Large intestine (tissue), 3 donors: Measurements from ENCODE around the gene MCCC2. TPM values are rescaled to one million over a fixed set of nuclear protein-coding genes. Genes with fewer than 3 reads are reported as not detected.

Source experiments
- DNase-seq, 2 donors: peaks; one replicate each; pipeline versions ENCODE4 v3.0.0 to v3.0.0-alpha.2; 2013
- H3K27ac ChIP-seq: one replicate; pipeline ENCODE4 v1.5.1; 2013; ENCODE audit warnings: low read length
- H3K27me3 ChIP-seq: 2 replicates; pipeline ENCODE4 v1.6.1; 2013; ENCODE audit warnings: low read length; ENCODE audit not compliant: control insufficient read depth, insufficient read depth
- H3K36me3 ChIP-seq: 2 replicates; pipeline ENCODE4 v1.6.1; 2013; ENCODE audit warnings: low read length; ENCODE audit not compliant: control insufficient read depth, insufficient read depth
- H3K4me1 ChIP-seq: one replicate; pipeline ENCODE4 v1.6.1; 2013; ENCODE audit warnings: low read length; ENCODE audit not compliant: control insufficient read depth, insufficient read depth
- H3K4me3 ChIP-seq: one replicate; pipeline ENCODE4 v1.5.1; 2013; ENCODE audit warnings: low read length
- H3K9me3 ChIP-seq: one replicate; pipeline ENCODE4 v1.6.1; 2013; ENCODE audit warnings: mild to moderate bottlenecking, low read depth, low read length, moderate library complexity; ENCODE audit not compliant: control insufficient read depth
- WGBS: methylation state at CpG from one replicate; pipeline ENCODE4 v1.1.5; 2013; ENCODE audit warnings: low lambda C conversion rate; ENCODE audit not compliant: insufficient coverage; 5-methylcytosine and 5-hydroxymethylcytosine counted together
- polyA plus RNA-seq: library from polyadenylated mRNA; unstranded; fragments of 120-200 nt; gene quantifications from one replicate; pipeline ENCODE4 v1.2.1, GENCODE V29; 2013

MCCC2 gene
- polyA plus RNA-seq, 1 donor = 43.0 TPM

DNA sequence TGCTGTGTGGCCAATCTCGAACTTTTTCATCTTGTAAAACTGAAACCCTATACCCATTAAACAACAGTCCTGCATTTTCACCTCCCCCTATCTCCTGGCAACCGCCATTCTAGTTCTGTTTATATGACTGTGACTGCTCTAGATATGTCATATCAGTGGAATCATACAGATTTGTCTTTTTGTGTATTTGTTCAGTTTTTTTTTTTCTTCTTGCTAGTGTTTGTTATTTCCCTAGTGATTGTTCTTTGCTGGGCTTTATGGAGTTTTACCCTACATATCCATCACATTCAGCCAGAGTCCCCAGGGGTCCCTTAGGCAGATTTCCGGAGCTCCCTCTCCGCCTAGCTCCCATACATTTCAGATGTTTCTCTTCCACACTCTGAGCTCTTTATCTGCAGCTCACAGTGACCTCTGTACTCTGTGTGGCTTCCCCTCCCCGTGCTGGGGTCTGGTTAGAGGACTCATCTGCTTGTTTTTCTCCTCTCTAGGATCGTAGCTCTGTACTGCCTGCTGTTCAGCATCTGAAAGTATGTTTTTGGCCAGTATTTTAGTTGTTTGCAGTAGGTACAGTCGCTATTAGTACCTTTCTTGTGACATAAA lies 106.8 kb downstream of the MCCC2 start:
- WGBS = 0% methylated on average over 1 of the region's 7 CpGs

DNA sequence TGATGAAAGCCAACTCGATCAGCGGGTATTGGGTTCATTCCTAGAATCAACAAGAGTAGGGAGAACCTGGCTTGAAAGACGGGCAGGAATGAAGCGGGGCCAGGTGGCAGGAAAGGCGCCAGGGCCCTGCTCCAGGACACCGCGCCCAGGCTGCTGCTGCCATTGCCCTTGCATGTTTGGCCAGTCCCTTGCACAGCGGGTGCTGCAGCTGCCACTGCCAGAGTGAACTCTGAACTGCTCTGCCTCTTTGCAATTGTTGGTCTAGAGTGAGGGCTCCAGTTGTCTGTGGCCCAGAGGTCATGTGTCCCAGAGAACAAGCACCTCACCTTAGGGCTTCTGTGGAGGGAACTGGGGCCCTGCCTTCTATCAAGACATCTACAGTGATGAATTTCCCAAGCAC lies 107.9 kb downstream of the MCCC2 start:
- Histone ChIP-seq H3K36me3 (no peaks in the 10 kb centered on the region), H3K27ac (peak overlapping the region; percentile 83), H3K27me3 (no peaks in the 10 kb centered on the region), H3K4me1 (peaks cover 24% of the 10 kb centered on the region), H3K9me3 (no peaks in the 10 kb centered on the region), H3K4me3 (no peak overlapping the region)
- no CpG with 5 or more reads among the region's 8 CpGs for WGBS
- peak; percentile 24 to 65 for DNase-seq

More for the DNA sequence above, 106.8 kb downstream of the MCCC2 start:
- H3K27me3 ChIP-seq = no peaks in the 10 kb centered on the region
- H3K27ac ChIP-seq = peak overlapping the region; percentile 83
- no peaks in the 10 kb centered on the region for H3K36me3 ChIP-seq
- no peaks in the 10 kb centered on the region for H3K9me3 ChIP-seq
- no peak overlapping the region for H3K4me3 ChIP-seq
- peaks cover 24% of the 10 kb centered on the region for H3K4me1 ChIP-seq
- peak; percentile 59 to 83 for DNase-seq

DNA sequence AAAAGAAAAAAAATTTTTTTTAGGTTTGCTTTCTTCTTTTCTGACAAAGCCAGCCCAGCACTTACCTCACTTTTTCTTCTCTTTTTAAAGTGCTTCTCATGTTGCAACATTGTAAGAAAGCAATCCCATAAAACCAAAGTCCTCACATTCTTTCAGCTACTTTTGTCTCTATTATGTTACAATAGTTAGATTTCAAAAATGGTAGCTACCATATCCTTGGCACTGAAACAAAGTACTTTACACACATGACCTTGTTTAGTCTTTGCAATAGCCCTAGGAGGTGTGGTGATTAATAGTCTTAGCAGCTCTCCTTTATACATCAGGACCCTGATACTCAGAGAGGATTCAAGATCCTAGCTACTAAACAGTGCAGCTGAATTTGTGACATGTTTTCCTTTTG lies 108.5 kb downstream of the MCCC2 start:
- Histone ChIP-seq H3K27me3 (no peaks in the 10 kb centered on the region), H3K4me3 (no peak overlapping the region), H3K27ac (peak overlapping the region; percentile 83), H3K4me1 (peaks cover 24% of the 10 kb centered on the region), H3K9me3 (no peaks in the 10 kb centered on the region), H3K36me3 (no peaks in the 10 kb centered on the region)
- peak in 1 of 2 donors; percentile 33 for DNase-seq

DNA sequence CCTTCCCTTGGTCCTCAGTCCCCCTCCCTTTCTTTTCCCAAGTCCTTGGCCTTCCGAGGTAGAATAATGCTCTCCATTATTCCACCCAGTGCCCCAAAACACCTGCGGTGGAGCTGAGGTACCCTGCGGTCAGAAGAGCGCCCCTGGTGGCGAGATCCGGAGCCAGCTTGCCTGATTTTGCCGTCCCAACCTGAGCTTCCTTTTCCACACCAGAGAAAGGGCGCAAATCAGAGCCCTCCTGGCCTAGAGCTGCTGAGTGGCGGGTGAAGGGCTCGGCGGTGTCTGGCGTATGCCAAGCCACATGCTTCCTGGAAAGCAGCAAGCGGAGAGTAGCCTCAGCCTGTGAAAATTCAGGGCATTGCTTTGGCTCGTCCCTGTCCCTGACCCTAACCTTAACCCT lies 110.8 kb downstream of the MCCC2 start:
- no peak overlapping the region for H3K27ac ChIP-seq
- DNase-seq = no peak
- WGBS = no CpG with 5 or more reads among the region's 14 CpGs
- H3K27me3 ChIP-seq = no peaks in the 10 kb centered on the region
- no peaks in the 10 kb centered on the region for H3K9me3 ChIP-seq
- peaks cover 24% of the 10 kb centered on the region for H3K4me1 ChIP-seq
- H3K36me3 ChIP-seq = no peaks in the 10 kb centered on the region
- H3K4me3 ChIP-seq = no peak overlapping the region

DNA sequence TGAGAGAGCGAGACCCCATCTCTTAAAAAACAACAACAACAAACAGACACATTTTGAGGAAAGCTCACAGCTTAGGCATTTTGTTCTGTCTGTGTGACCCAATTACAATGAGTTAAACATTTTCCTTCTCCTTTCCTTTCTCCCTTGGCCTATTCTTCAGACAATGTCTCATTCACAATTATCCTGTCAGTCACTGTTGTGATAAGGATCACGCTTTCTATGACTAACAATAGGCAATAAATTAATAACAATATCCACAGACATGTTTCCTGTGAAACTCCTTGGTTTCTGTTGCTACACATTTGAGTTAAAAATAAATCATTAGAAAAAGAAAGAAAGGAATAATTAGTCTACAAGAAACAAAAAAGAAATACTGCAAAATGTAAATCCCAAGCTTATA lies 112.1 kb downstream of the MCCC2 start:
- DNase-seq = no peak
- Histone ChIP-seq H3K36me3 (no peaks in the 10 kb centered on the region), H3K4me1 (peaks cover 13% of the 10 kb centered on the region), H3K27me3 (no peaks in the 10 kb centered on the region), H3K4me3 (no peak overlapping the region), H3K27ac (no peak overlapping the region), H3K9me3 (no peaks in the 10 kb centered on the region)
- WGBS = no CpG with 5 or more reads among the region's 2 CpGs

DNA sequence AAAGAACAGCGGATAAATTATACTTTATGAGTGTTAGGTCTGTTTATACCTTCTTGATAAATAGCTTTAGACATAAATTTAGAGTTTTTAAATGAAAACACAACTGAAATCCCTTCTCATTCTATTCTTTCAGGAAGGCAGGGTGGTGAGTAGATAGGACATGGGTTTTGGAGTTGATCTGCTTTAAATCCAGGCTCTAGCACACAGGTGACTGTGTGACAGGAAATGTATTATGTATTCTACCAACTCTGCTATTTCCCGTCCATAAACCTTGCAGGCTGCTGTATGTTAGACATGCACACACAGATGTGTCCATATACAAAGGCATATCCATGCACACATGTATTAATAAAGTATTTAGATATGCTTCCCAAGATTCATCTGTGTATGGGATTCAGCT lies 112.6 kb downstream of the MCCC2 start:
- DNase-seq = no peak
- WGBS = 92% methylated on average over 1 of the region's 2 CpGs
- Histone ChIP-seq H3K4me1 (peaks cover 10% of the 10 kb centered on the region), H3K36me3 (no peaks in the 10 kb centered on the region), H3K27ac (no peak overlapping the region), H3K4me3 (no peak overlapping the region), H3K27me3 (no peaks in the 10 kb centered on the region), H3K9me3 (no peaks in the 10 kb centered on the region)

DNA sequence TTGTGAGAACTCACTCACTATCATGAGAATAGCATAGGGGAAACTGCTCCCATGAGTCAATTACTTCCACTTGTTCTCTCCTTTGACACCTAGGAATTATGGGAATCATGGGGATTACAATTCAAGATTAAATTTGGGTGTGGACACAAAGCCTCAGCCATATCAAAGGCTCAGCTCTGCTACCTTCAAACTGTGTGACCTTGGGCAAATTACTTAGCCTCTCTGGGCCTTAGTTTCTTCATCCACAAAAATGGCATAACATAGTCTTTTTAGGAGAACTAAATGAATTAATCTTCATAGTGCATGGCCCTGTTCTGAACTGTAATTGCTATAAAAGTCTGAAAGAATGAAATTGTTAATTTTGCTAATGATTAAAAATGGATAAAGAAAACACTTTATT lies 113.7 kb downstream of the MCCC2 start:
- no peaks in the 10 kb centered on the region for H3K4me1 ChIP-seq
- no peak overlapping the region for H3K4me3 ChIP-seq
- no peaks in the 10 kb centered on the region for H3K36me3 ChIP-seq
- no peaks in the 10 kb centered on the region for H3K27me3 ChIP-seq
- DNase-seq = no peak
- no peak overlapping the region for H3K27ac ChIP-seq
- no peaks in the 10 kb centered on the region for H3K9me3 ChIP-seq

DNA sequence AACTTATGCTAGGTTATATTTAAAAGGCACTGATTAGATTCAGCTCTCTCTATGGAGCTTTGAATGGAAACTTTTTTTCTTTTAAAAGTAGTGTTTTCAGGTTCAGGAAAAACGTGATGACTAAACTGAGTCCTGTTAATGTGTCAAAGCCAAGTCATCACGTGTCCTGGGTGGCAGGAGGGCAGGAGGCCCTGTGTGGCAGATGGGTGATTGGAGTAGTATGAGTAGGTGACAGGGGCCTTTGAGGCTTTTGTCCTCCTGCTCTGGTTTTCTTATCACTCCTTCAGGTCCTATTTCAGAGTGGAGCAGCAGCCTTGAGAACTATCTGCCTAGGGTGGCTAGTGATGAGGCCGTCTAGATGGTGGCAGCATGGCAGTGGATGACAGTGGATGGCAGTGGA lies 114.3 kb downstream of the MCCC2 start:
- H3K4me1 ChIP-seq = peaks cover under 1% of the 10 kb centered on the region
- no peaks in the 10 kb centered on the region for H3K27me3 ChIP-seq
- no CpG with 5 or more reads among the region's 3 CpGs for WGBS
- no peaks in the 10 kb centered on the region for H3K36me3 ChIP-seq
- no peak overlapping the region for H3K27ac ChIP-seq
- no peak overlapping the region for H3K4me3 ChIP-seq
- no peaks in the 10 kb centered on the region for H3K9me3 ChIP-seq
- no peak for DNase-seq

DNA sequence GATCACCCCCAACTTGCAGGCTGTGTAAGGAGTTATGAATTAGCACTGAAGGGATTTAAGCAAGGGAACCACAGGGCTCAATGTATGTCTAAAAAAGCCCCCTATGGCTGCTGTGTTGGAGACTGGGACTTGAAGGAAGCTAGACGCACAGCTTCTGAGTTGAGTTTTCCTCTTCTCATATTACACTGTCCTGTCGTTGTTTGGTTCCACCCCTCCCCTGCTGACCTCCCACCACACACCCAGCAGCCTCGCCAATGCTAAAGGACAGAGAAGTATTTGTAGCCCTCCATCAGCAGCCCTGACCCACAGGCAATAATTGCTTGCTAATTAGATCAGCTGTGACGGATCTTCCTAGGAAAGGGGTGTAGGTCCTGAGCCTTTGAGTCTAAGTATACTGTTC lies 116.8 kb downstream of the MCCC2 start:
- H3K27ac ChIP-seq = no peak overlapping the region
- DNase-seq = no peak
- H3K36me3 ChIP-seq = no peaks in the 10 kb centered on the region
- peaks cover 6% of the 10 kb centered on the region for H3K4me1 ChIP-seq
- no peaks in the 10 kb centered on the region for H3K27me3 ChIP-seq
- no peaks in the 10 kb centered on the region for H3K9me3 ChIP-seq
- no CpG with 5 or more reads among the region's 4 CpGs for WGBS
- H3K4me3 ChIP-seq = no peak overlapping the region

DNA sequence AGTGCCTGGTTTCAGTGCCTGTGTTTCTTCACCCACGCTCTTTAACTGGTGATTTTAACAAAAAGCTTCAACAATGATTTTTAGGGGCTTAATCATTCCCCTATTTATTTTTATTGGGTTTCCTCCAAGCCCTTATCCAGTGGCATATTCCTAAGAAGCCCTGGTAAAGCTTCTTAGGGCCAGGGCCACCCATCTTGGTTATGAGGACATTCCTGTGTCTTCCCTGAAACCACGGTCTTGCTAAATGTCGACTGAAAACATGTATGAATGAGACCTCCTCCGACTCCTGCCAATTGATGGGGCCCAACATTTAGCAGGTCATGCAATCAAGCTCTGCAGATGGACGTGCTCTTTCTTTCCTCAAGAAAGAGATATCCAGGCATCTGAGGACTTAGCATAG lies 118.3 kb downstream of the MCCC2 start:
- no peak overlapping the region for H3K27ac ChIP-seq
- no CpG with 5 or more reads among the region's 5 CpGs for WGBS
- no peaks in the 10 kb centered on the region for H3K9me3 ChIP-seq
- H3K27me3 ChIP-seq = no peaks in the 10 kb centered on the region
- no peak overlapping the region for H3K4me3 ChIP-seq
- DNase-seq = no peak
- H3K4me1 ChIP-seq = peaks cover 6% of the 10 kb centered on the region
- H3K36me3 ChIP-seq = no peaks in the 10 kb centered on the region

DNA sequence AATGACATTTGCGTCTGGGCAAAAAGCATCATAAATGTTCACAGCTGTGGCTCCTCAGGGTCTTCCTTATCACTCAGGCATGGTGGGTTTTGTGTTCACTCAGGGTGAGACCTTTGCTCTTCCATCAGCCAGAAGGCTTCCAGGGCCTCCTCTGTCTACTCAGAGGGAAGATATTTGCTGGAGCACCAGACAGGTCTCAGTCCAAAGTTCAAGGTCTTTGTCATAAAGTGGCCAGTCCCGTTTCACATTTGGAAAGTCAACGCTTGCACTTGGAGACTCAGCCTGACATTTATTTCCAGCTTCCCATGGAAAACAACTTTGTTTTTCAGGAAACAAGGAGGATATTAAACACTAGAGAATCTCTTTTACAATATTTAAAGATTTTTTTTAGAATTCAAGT lies 119.8 kb downstream of the MCCC2 start:
- no peak overlapping the region for H3K4me3 ChIP-seq
- no CpG with 5 or more reads among the region's 3 CpGs for WGBS
- no peaks in the 10 kb centered on the region for H3K27me3 ChIP-seq
- H3K27ac ChIP-seq = no peak overlapping the region
- DNase-seq = peak; percentile 72 to 80
- peaks cover 6% of the 10 kb centered on the region for H3K4me1 ChIP-seq
- no peaks in the 10 kb centered on the region for H3K9me3 ChIP-seq
- no peaks in the 10 kb centered on the region for H3K36me3 ChIP-seq
